ENCODE results near the gene PROC.

Gene PROC

GRCh38 chr2:127418300-127419111 lies at the start of gene PROC:
TSS of gene PROC (plus strand) at chr2:127418427. CDS start at chr2:127419943, 1,516 bp downstream.
- TF ChIP-seq FOXM1 (IDR thresholded peaks at IDR 0.05; ENCODE audit: borderline replicate concordance) = no peak
- TF ChIP-seq, protein P1, sequence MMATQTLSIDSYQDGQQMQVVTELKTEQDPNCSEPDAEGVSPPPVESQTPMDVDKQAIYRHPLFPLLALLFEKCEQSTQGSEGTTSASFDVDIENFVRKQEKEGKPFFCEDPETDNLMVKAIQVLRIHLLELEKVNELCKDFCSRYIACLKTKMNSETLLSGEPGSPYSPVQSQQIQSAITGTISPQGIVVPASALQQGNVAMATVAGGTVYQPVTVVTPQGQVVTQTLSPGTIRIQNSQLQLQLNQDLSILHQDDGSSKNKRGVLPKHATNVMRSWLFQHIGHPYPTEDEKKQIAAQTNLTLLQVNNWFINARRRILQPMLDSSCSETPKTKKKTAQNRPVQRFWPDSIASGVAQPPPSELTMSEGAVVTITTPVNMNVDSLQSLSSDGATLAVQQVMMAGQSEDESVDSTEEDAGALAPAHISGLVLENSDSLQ (IDR thresholded peaks at IDR 0.05) = no peak
- no peak for TF ChIP-seq SP1 (IDR thresholded peaks at IDR 0.05)
- TF ChIP-seq BHLHE40 (IDR thresholded peaks at IDR 0.05; ENCODE audit: borderline replicate concordance) = no peak
- TF ChIP-seq ARNT (IDR thresholded peaks at IDR 0.05) = no peak
- TF ChIP-seq NFRKB (IDR thresholded peaks at IDR 0.05) = no peak
- no peak for TF ChIP-seq ELF4 (IDR thresholded peaks at IDR 0.05)
- ChIA-PET POLR2A (interaction anchor here (0.9 kb wide), 1 partner anchor 11 kb away, joined by 3 read pairs; no protein-coding TSS in a partner anchor), CTCF (no interaction called here)
- DNase-seq (ENCODE audit: extremely low spot score) = no peak

DNA sequence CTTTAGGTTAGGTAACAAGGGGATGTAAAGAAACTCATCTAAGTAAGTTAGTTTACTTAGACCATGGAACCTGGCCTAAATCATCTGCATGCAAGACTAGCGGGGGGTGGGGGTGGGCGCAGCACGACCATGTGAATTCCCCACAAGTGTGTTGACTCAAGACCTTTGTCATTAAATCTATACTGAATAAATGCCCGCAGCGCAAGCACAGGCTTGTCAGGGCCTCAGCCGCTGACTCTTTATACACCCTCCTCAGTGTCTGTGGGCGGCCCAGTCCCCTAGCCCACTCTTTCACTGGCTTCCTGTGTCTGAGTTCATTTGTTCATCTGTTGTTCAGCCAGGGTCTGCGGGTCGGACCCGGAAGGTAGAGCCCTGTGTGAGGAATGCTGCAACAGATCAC lies 48.2 kb upstream of the PROC start:
- POLR2A ChIA-PET = interaction anchor here (0.9 kb wide), 1 partner anchor 38 kb away, joined by 5 read pairs; no protein-coding TSS in a partner anchor
- peak; percentile 19 for DNase-seq (ENCODE audit: extremely low spot score)
- CTCF ChIA-PET = interaction anchor here (0.7 to 1.6 kb wide), 7 partner anchors 8 to 109 kb away, joined by 3 to 10 read pairs (median 6); partner anchors contain the start of gene MAP3K2
- TF ChIP-seq, protein P1 (IDR thresholded peaks at IDR 0.05) = no peak
- TF ChIP-seq ELF4 (IDR thresholded peaks at IDR 0.05) (no peak), TARDBP (IDR thresholded peaks at IDR 0.05) (no peak), NFRKB (IDR thresholded peaks at IDR 0.05) (no peak), ZNF384 (IDR thresholded peaks at IDR 0.05) (no peak), SP1 (IDR thresholded peaks at IDR 0.05) (no peak), FOXK2 (IDR thresholded peaks at IDR 0.05) (no peak), L3MBTL2 (conservative IDR thresholded peaks at IDR 0.05) (no peak), BHLHE40 (IDR thresholded peaks at IDR 0.05; ENCODE audit: borderline replicate concordance) (no peak), CTBP1 (IDR thresholded peaks at IDR 0.05; ENCODE audit: borderline replicate concordance) (no peak), LEF1 (IDR thresholded peaks at IDR 0.05; ENCODE audit: borderline replicate concordance) (no peak), FOXM1 (IDR thresholded peaks at IDR 0.05; ENCODE audit: borderline replicate concordance) (no peak)

DNA sequence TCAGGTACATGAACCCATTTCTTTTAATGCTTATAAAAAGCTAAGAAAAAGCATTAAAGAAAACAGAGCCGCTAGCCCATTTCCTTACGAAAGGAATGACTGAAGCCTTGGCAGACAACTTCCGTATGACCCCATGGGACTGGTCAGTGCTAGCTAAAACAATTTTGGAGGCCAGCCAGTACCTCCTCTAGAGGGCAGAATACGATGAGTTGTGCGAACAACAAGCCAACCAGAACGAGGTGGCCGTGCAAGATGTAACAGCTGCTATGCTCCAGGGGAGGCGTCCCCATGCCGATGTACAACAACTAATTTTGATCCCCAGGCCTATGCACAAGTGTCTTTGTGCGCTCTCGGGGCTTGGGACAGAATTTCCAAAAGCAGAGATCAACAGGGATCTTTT lies 47.2 kb upstream of the PROC start:
- TF ChIP-seq BHLHE40 (IDR thresholded peaks at IDR 0.05; ENCODE audit: borderline replicate concordance) = no peak
- TF ChIP-seq ZNF384 (IDR thresholded peaks at IDR 0.05) = no peak
- no peak for TF ChIP-seq FOXA1 (IDR thresholded peaks at IDR 0.05)
- TF ChIP-seq NFRKB (IDR thresholded peaks at IDR 0.05) = no peak
- peak; percentile 30; the same call in 1 of the 2 replicates for TF ChIP-seq FOXK2 (IDR thresholded peaks at IDR 0.05)
- TF ChIP-seq L3MBTL2 (conservative IDR thresholded peaks at IDR 0.05) = no peak
- TF ChIP-seq LEF1 (IDR thresholded peaks at IDR 0.05; ENCODE audit: borderline replicate concordance) = no peak
- TF ChIP-seq, protein P1 (IDR thresholded peaks at IDR 0.05) = no peak
- no peak for TF ChIP-seq CTBP1 (IDR thresholded peaks at IDR 0.05; ENCODE audit: borderline replicate concordance)
- DNase-seq (ENCODE audit: extremely low spot score) = peak; percentile 64
- ChIA-PET POLR2A (interaction anchor here (0.8 to 1.3 kb wide), 3 partner anchors 16 to 77 kb away, joined by 3 to 6 read pairs (median 4); partner anchors contain the start of genes ERCC3 and MAP3K2), CTCF (interaction anchor here (0.5 to 1.6 kb wide), 12 partner anchors 9 to 249 kb away, joined by 3 to 10 read pairs (median 4); partner anchors contain the start of gene MAP3K2)

DNA sequence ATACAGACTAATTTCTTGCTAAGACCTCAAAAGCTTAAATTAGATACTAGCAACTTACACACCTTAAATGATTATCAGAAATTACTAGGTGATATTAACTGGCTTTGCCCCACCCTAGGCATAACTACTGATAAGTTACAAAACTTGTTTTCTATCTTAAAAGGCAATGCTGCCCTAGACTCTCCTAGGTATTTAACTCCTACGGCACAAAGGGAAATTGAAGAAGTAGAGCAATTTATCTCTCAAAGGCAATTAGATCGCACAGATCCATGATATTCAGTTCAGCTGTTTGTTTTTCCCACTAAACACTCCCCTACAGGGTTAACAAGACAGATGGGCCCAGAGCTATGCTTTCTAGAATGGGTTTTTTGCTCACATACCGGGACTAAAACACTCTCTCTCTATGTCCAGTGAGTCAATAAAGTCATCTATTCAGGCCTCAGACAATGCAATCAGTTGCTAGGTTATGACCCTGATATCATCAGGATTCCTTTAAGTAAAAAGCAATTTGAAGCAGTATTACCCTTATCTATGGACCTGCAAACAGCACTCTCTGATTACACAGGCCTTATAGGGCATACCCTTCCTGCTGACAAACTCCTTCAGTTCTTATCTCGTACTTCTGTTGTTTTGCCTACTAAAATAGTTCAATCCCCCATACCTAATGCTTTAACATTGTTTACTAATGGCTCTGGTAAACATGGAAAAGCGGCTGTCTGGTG lies 44.7 kb upstream of the PROC start:
- ChIA-PET CTCF (no interaction called here), POLR2A (no interaction called here)
- no peak for TF ChIP-seq ARNT (IDR thresholded peaks at IDR 0.05)
- no peak for TF ChIP-seq L3MBTL2 (conservative IDR thresholded peaks at IDR 0.05)
- TF ChIP-seq NFRKB (IDR thresholded peaks at IDR 0.05) = no peak
- TF ChIP-seq FOXM1 (IDR thresholded peaks at IDR 0.05; ENCODE audit: borderline replicate concordance) = no peak
- TF ChIP-seq HDGF (IDR thresholded peaks at IDR 0.05; ENCODE audit: borderline replicate concordance) = no peak
- no peak for TF ChIP-seq FOXK2 (IDR thresholded peaks at IDR 0.05)
- TF ChIP-seq TARDBP (IDR thresholded peaks at IDR 0.05) = no peak
- TF ChIP-seq SP1 (IDR thresholded peaks at IDR 0.05) = no peak
- TF ChIP-seq CTBP1 (IDR thresholded peaks at IDR 0.05; ENCODE audit: borderline replicate concordance) = no peak
- no peak for TF ChIP-seq ELF4 (IDR thresholded peaks at IDR 0.05)
- TF ChIP-seq, protein P1 (IDR thresholded peaks at IDR 0.05) = no peak
- TF ChIP-seq FOXA1 (IDR thresholded peaks at IDR 0.05) = no peak
- TF ChIP-seq ZNF384 (IDR thresholded peaks at IDR 0.05) = no peak
- TF ChIP-seq LEF1 (IDR thresholded peaks at IDR 0.05; ENCODE audit: borderline replicate concordance) = no peak
- no peak for TF ChIP-seq BHLHE40 (IDR thresholded peaks at IDR 0.05; ENCODE audit: borderline replicate concordance)
- no peak for TF ChIP-seq SUZ12 (IDR thresholded peaks at IDR 0.05)
- DNase-seq (ENCODE audit: extremely low spot score) = no peak

GRCh38 chr2:127376257-127376656 lies 42.0 kb upstream of the PROC start:
- CTCF ChIA-PET = no interaction called here
- POLR2A ChIA-PET = interaction anchor here (0.6 kb wide), 1 partner anchor 32 kb away, joined by 3 read pairs; no protein-coding TSS in a partner anchor
- TF ChIP-seq, protein P1 (IDR thresholded peaks at IDR 0.05) = no peak
- TF ChIP-seq ELF4 (IDR thresholded peaks at IDR 0.05) (no peak), FOXK2 (IDR thresholded peaks at IDR 0.05) (no peak), HDGF (IDR thresholded peaks at IDR 0.05; ENCODE audit: borderline replicate concordance) (no peak), ZNF384 (IDR thresholded peaks at IDR 0.05) (no peak), CTBP1 (IDR thresholded peaks at IDR 0.05; ENCODE audit: borderline replicate concordance) (no peak), SUZ12 (IDR thresholded peaks at IDR 0.05) (no peak), NFRKB (IDR thresholded peaks at IDR 0.05) (no peak), FOXM1 (IDR thresholded peaks at IDR 0.05; ENCODE audit: borderline replicate concordance) (no peak)
- DNase-seq (ENCODE audit: extremely low spot score) = no peak

Data from HEK293T (cell line).